Left lung (tissue), 10 donors: Measurements from ENCODE around the gene PFN3. TPM values are rescaled to one million over a fixed set of nuclear protein-coding genes. Genes with fewer than 3 reads are reported as not detected.
A peak's percentile ranks its signal among the peaks of the same experiment; 100 is the strongest.

Experiments
- ATAC-seq: fragments of 200-7000 bp; cut with Tn5 transposase; one replicate; pipeline ENCODE4 v1.9.1; 2020; ENCODE audit warnings: moderate library complexity
- DNase-seq, 4 donors: peaks; one replicate each; pipeline ENCODE4 v3.0.0-alpha.2; 2013 to 2020
- H3K27ac ChIP-seq, 2 donors: fragments of 200-600 bp; sonication (generic) in 1 of 2; one replicate each; pipeline versions ENCODE4 v1.5.0 to v1.8.0; 2020 to 2021
- H3K27me3 ChIP-seq, 2 donors: fragments of 200-600 bp; sonication (generic) in 1 of 2; one replicate each; pipeline versions ENCODE4 v1.5.0 to v1.8.0; 2020 to 2021
- H3K36me3 ChIP-seq, 2 donors: fragments of 200-600 bp; sonication (generic) in 1 of 2; one replicate each; pipeline versions ENCODE4 v1.5.0 to v1.8.0; 2020 to 2021
- H3K4me1 ChIP-seq, 2 donors: fragments of 200-600 bp; one replicate each; pipeline ENCODE4 v1.8.0; 2021
- H3K4me3 ChIP-seq, 2 donors: fragments of 200-600 bp; sonication (generic) in 1 of 2; one replicate each; pipeline versions ENCODE4 v1.5.0 to v1.8.0; 2020 to 2021; ENCODE audit warnings: mild to moderate bottlenecking in 1 of 2
- H3K9me3 ChIP-seq, 2 donors: fragments of 200-600 bp; sonication (generic) in 1 of 2; one replicate each; pipeline versions ENCODE4 v1.5.0 to v1.8.0; 2020 to 2021
- CTCF ChIP-seq, 2 donors: fragments of 200-600 bp; sonication (generic) in 1 of 2; IDR thresholded peaks; one replicate each; pipeline versions ENCODE4 v1.5.0 to v1.8.0; 2021; ENCODE audit warnings: antibody characterized with exemption in 2 of 2
- intact Hi-C, 2 donors: fragments of 100-400 bp; cut with DNase I; formaldehyde crosslinking; loops; one replicate each; pipeline versions ENCODE4 v1.11.2 to v1.14.2; 2022
- polyA plus RNA-seq, 6 donors: library from polyadenylated mRNA; unstranded; fragments of 120-200 nt; gene quantifications; one replicate each; pipeline ENCODE4 v1.2.1, GENCODE V29; 2013; ENCODE audit not compliant: insufficient read length in 6 of 6
- total RNA-seq, 2 donors: library from RNA; stranded (reverse); fragmentation: NEBNext Ultra II Directional; extraction: Animal tissue kit (Norgen Biotek cat#: 25700); gene quantifications; one replicate each; pipeline ENCODE4 v1.2.1, GENCODE V29; 2021
- donor health status: DM: no; HTN: yes; CAD: no.
- donor health status: DM: no; HTN: no; CAD: no.

The PFN3 gene
- total and polyA plus RNA-seq, 8 donors: not detected

- H3K27me3 ChIP-seq: no peaks in the 10 kb centered on the region
- ATAC-seq (no peak), DNase-seq (peak in 1 of 4 donors; percentile 57)
- peaks cover 0 to 24% of the 10 kb centered on the region in 2 donors for H3K36me3 ChIP-seq
- H3K27ac ChIP-seq: peak overlapping the region; percentile 78 to 88
- intact Hi-C loops: no loop called here
- H3K9me3 ChIP-seq: no peaks in the 10 kb centered on the region
- no peak overlapping the region for H3K4me3 ChIP-seq
- no peak for TF ChIP-seq CTCF (IDR thresholded peaks at IDR 0.05)
- H3K4me1 ChIP-seq: peaks cover 13 to 71% of the 10 kb centered on the region in 2 donors
These were observed 34.5 kb downstream of the PFN3 start for GRCh38 chr5:177365845-177366527.

GRCh38 chr5:177364159-177364962, 36.1 kb downstream of the PFN3 start:
- no peak for ATAC-seq
- Histone ChIP-seq H3K9me3 (no peaks in the 10 kb centered on the region), H3K4me1 (peaks cover 13 to 79% of the 10 kb centered on the region in 2 donors), H3K36me3 (peaks cover 0 to 24% of the 10 kb centered on the region in 2 donors), H3K4me3 (no peak overlapping the region), H3K27ac (no peak overlapping the region), H3K27me3 (no peaks in the 10 kb centered on the region)
- TF ChIP-seq CTCF (IDR thresholded peaks at IDR 0.05): no peak
- intact Hi-C loops: no loop called here
- peak in 1 of 4 donors; percentile 28 for DNase-seq

- no peak for TF ChIP-seq CTCF (IDR thresholded peaks at IDR 0.05)
- ATAC-seq (no peak), DNase-seq (no peak)
- Histone ChIP-seq H3K4me1 (peaks cover 13 to 83% of the 10 kb centered on the region in 2 donors), H3K27me3 (no peaks in the 10 kb centered on the region), H3K4me3 (peak overlapping the region; percentile 26 to 45), H3K36me3 (peaks cover 0 to 20% of the 10 kb centered on the region in 2 donors), H3K27ac (peak overlapping the region in 1 of 2 donors; percentile 71), H3K9me3 (no peaks in the 10 kb centered on the region)
- intact Hi-C loops: no loop called here
These were observed 36.9 kb downstream of the PFN3 start for GRCh38 chr5:177363565-177363964.

GRCh38 chr5:177362610-177363507, 37.6 kb downstream of the PFN3 start:
- TF ChIP-seq CTCF (IDR thresholded peaks at IDR 0.05): no peak
- Histone ChIP-seq H3K27me3 (no peaks in the 10 kb centered on the region), H3K4me1 (peaks cover 15 to 85% of the 10 kb centered on the region in 2 donors), H3K9me3 (no peaks in the 10 kb centered on the region), H3K36me3 (peaks cover 0 to 13% of the 10 kb centered on the region in 2 donors), H3K4me3 (peak overlapping the region; percentile 26 to 45), H3K27ac (peak overlapping the region; percentile 44 to 71)
- peak; percentile 79 for ATAC-seq
- peak in 3 of 4 donors; percentile 59 to 91 (median 65) for DNase-seq
- intact Hi-C loops: no loop called here
